ENCODE measurements around the gene C9orf50.

Gene C9orf50

GRCh38 chr9:129631674-129632129 lies 10.8 kb upstream of the C9orf50 start:
- no peak for DNase-seq (ENCODE audit: low read depth in 2 of 2)

- no peak for DNase-seq (ENCODE audit: low read depth in 2 of 2)
These were observed 10.2 kb upstream of the C9orf50 start for GRCh38 chr9:129630967-129631673.

- no peak for DNase-seq (ENCODE audit: low read depth in 2 of 2)
These were observed 8.4 kb upstream of the C9orf50 start for GRCh38 chr9:129629251-129629820.

GRCh38 chr9:129628709-129629108 lies 7.8 kb upstream of the C9orf50 start:
- no peak for DNase-seq (ENCODE audit: low read depth in 2 of 2)

- DNase-seq (ENCODE audit: low read depth in 2 of 2): no peak
These were observed 6.9 kb upstream of the C9orf50 start for GRCh38 chr9:129627556-129628440.

GRCh38 chr9:129626625-129627284 lies 5.9 kb upstream of the C9orf50 start:
- no peak for DNase-seq (ENCODE audit: low read depth in 2 of 2)

GRCh38 chr9:129626079-129626624 lies 5.3 kb upstream of the C9orf50 start, which contains the start of gene NTMT1:
Gene NTMT1, plus strand, starts transcription at chr9:129626163. Its CDS starts 6,541 bp downstream, at chr9:129632704.
- peak; percentile 84 to 87 for DNase-seq (ENCODE audit: low read depth in 2 of 2)

- DNase-seq (ENCODE audit: low read depth in 2 of 2): no peak
These were observed 4.0 kb upstream of the C9orf50 start for GRCh38 chr9:129624947-129625346.

- peak; percentile 49 to 67 for DNase-seq (ENCODE audit: low read depth in 2 of 2)
These were observed 3.4 kb upstream of the C9orf50 start for GRCh38 chr9:129624168-129624759.

GRCh38 chr9:129623331-129623730 lies 2.4 kb upstream of the C9orf50 start:
- no peak for DNase-seq (ENCODE audit: low read depth in 2 of 2)

- DNase-seq (ENCODE audit: low read depth in 2 of 2): no peak
These were observed 873 bp downstream of the C9orf50 start for GRCh38 chr9:129619787-129620668.

- DNase-seq (ENCODE audit: low read depth in 2 of 2): no peak
These were observed 3.7 kb downstream of the C9orf50 start for GRCh38 chr9:129617167-129617566.

GRCh38 chr9:129615407-129616285 lies 5.3 kb downstream of the C9orf50 start:
- DNase-seq (ENCODE audit: low read depth in 2 of 2): no peak

- DNase-seq (ENCODE audit: low read depth in 2 of 2): no peak
These were observed 6.0 kb downstream of the C9orf50 start for GRCh38 chr9:129614932-129615331.

- no peak for DNase-seq (ENCODE audit: low read depth in 2 of 2)
These were observed 7.3 kb downstream of the C9orf50 start for GRCh38 chr9:129613520-129614175.

- DNase-seq (ENCODE audit: low read depth in 2 of 2): no peak
These were observed 7.9 kb downstream of the C9orf50 start for GRCh38 chr9:129612815-129613519.

- no peak for DNase-seq (ENCODE audit: low read depth in 2 of 2)
These were observed 8.8 kb downstream of the C9orf50 start for GRCh38 chr9:129612123-129612522.

GRCh38 chr9:129611307-129611800 lies 9.5 kb downstream of the C9orf50 start:
- DNase-seq (ENCODE audit: low read depth in 2 of 2): no peak

All from stimulated activated CD4-positive, alpha-beta T cell treated with anti-CD3 and anti-CD28 coated beads, Interleukin-15, amount 100 ng/mL, for 48 hours (primary cell).